Measurements from ENCODE around the gene POLR2I.
"Not testable (repeated sequence)": the region's sequence is repeated elsewhere in the genome, so short reads cannot be mapped to it uniquely, and the experiment has no call there.

The POLR2I gene

GRCh38 chr19:36101550-36102327 is 12.9 kb downstream of the POLR2I start:
- no peak for DNase-seq (ENCODE audit: low read depth, low spot score)

GRCh38 chr19:36100476-36100875 is 14.2 kb downstream of the POLR2I start:
- DNase-seq (ENCODE audit: low read depth, low spot score) = no peak

- no peak for DNase-seq (ENCODE audit: low read depth, low spot score)
These were observed 15.4 kb downstream of the POLR2I start for GRCh38 chr19:36099166-36099785.

- DNase-seq (ENCODE audit: low read depth, low spot score) = no peak
These were observed 17.6 kb downstream of the POLR2I start for GRCh38 chr19:36097036-36097435.

GRCh38 chr19:36093687-36094086 is 21.0 kb downstream of the POLR2I start:
- DNase-seq (ENCODE audit: low read depth, low spot score) = no peak

- DNase-seq (ENCODE audit: low read depth, low spot score) = no peak
These were observed 21.5 kb downstream of the POLR2I start for GRCh38 chr19:36093146-36093662.

GRCh38 chr19:36092566-36092965 is 22.1 kb downstream of the POLR2I start:
- no peak for DNase-seq (ENCODE audit: low read depth, low spot score)

GRCh38 chr19:36090910-36091695 is 23.6 kb downstream of the POLR2I start:
- DNase-seq (ENCODE audit: low read depth, low spot score) = no peak

- no peak for DNase-seq (ENCODE audit: low read depth, low spot score)
These were observed 24.8 kb downstream of the POLR2I start for GRCh38 chr19:36089847-36090246.

- no peak for DNase-seq (ENCODE audit: low read depth, low spot score)
These were observed 28.3 kb downstream of the POLR2I start for GRCh38 chr19:36086326-36086725.

- no peak for DNase-seq (ENCODE audit: low read depth, low spot score)
These were observed 30.3 kb downstream of the POLR2I start for GRCh38 chr19:36084231-36085009.

GRCh38 chr19:36082916-36083315 is 31.8 kb downstream of the POLR2I start:
- no peak for DNase-seq (ENCODE audit: low read depth, low spot score)

GRCh38 chr19:36081894-36082293 is 32.8 kb downstream of the POLR2I start:
- DNase-seq (ENCODE audit: low read depth, low spot score) = no peak

GRCh38 chr19:36081385-36081784 is 33.3 kb downstream of the POLR2I start:
- DNase-seq (ENCODE audit: low read depth, low spot score) = no peak

GRCh38 chr19:36079389-36079945 is 35.2 kb downstream of the POLR2I start:
- DNase-seq (ENCODE audit: low read depth, low spot score) = no peak

GRCh38 chr19:36073121-36073876 is 41.4 kb downstream of the POLR2I start:
- no peak for DNase-seq (ENCODE audit: low read depth, low spot score)

GRCh38 chr19:36072081-36072480 is 42.6 kb downstream of the POLR2I start:
- DNase-seq (ENCODE audit: low read depth, low spot score) = no peak

- DNase-seq (ENCODE audit: low read depth, low spot score) = not testable (repeated sequence)
These were observed 45.7 kb downstream of the POLR2I start for GRCh38 chr19:36068810-36069499.

- no peak for DNase-seq (ENCODE audit: low read depth, low spot score)
These were observed 47.0 kb downstream of the POLR2I start for GRCh38 chr19:36067681-36068080.

GRCh38 chr19:36064826-36065225 is 49.8 kb downstream of the POLR2I start:
- no peak for DNase-seq (ENCODE audit: low read depth, low spot score)

Measured in smooth muscle cell of the brain vasculature (primary cell).